ENCODE data around the gene TAOK1. TPM values are rescaled to one million over a fixed set of nuclear protein-coding genes. Genes with fewer than 3 reads are reported as not detected.
"Not testable (repeated sequence)": the region's sequence is repeated elsewhere in the genome, so short reads cannot be mapped to it uniquely, and the experiment has no call there.

The TAOK1 gene
- polyA plus RNA-seq (2012; ENCODE audit: insufficient read depth, insufficient read length, low read depth) = 7.6 TPM

DNA sequence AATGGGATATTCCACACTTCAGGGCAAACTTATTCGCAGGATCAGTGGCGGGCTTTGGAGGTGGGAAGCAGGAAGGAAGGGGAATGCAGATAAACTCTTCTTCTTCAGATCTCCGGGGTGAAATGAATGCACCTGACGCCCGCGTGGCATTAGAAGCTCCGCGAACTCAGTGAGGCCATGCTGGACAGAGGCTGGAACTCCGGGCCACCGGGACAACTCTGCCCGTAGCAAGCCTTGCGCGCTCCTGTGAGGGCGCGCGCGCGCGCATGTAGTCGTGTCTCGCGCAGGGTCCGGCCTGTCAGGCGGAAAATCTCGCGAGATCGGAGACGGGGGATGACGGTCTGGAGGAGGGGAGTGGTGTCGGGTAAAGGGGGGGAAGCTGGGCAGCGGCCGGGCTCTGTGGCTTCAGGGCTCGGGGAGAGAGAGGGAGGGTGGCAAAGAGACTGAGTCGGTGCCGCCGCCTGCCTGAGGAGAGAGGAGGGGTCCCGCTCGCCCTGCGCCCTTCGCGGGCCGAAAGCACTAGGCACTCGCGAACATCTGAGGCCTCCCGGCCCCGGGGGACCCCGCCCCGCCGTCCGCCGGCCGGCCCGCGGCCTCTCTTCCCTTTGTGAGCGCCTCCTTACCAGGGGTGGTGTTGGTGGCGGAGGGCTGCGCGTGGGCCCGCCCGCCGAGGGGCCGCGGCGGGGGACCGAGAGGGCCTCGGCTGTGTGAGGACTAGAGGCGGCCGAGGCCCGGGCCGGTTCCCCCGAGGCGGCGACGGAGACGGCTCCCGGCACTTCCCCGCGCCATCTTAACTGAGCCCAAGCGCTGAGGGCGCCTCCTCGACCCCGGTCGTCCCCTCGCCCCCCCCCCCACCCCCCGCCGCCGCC lies at the start of gene TAOK1:
TSS of gene TAOK1 (plus strand) at position 382 of the 869 bp plus-strand sequence. CDS start 61,186 bp downstream, outside the sequence.
- Histone ChIP-seq H3K4me3 (ENCODE audit: low read depth, low read length) (peak within 1 kb of the TSS; percentile 74), H3K9me3 (no peaks in the 10 kb centered on the region), H3K27me3 (no peaks in the 10 kb centered on the region), H3K36me3 (no peaks in the 10 kb centered on the region), H3K4me1 (no peaks in the 10 kb centered on the region)
- DNase-seq = peak; percentile 97
- TF ChIP-seq, protein P1, sequence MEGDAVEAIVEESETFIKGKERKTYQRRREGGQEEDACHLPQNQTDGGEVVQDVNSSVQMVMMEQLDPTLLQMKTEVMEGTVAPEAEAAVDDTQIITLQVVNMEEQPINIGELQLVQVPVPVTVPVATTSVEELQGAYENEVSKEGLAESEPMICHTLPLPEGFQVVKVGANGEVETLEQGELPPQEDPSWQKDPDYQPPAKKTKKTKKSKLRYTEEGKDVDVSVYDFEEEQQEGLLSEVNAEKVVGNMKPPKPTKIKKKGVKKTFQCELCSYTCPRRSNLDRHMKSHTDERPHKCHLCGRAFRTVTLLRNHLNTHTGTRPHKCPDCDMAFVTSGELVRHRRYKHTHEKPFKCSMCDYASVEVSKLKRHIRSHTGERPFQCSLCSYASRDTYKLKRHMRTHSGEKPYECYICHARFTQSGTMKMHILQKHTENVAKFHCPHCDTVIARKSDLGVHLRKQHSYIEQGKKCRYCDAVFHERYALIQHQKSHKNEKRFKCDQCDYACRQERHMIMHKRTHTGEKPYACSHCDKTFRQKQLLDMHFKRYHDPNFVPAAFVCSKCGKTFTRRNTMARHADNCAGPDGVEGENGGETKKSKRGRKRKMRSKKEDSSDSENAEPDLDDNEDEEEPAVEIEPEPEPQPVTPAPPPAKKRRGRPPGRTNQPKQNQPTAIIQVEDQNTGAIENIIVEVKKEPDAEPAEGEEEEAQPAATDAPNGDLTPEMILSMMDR (IDR thresholded peaks at IDR 0.05; ENCODE audit: low read depth, low read length) = no peak

DNA sequence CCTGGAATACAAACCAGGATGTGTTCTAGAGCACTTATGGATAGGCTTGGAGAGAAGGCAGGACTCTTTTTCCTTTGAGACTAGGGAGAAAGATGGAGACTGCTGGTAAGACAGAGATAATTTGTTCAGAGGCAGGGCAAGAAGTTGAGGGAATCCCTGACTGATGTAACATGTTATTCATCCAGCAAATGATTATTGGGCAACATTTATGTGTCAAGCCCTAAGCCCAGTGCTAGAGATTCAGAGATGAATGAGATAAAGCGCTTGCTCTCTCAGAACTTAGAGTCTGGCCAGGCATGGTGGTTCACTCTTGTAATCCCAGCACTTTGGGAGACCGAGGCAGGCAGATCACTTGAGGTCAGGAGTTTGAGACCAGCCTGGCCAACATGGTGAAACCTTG lies 48.4 kb upstream of the TAOK1 start:
- no peak for DNase-seq
- H3K4me1 ChIP-seq = no peaks in the 10 kb centered on the region
- no peak overlapping the region for H3K4me3 ChIP-seq (ENCODE audit: low read depth, low read length)
- TF ChIP-seq, protein P1 (IDR thresholded peaks at IDR 0.05; ENCODE audit: low read depth, low read length) = no peak
- H3K27me3 ChIP-seq = no peaks in the 10 kb centered on the region
- H3K36me3 ChIP-seq = no peaks in the 10 kb centered on the region
- no peaks in the 10 kb centered on the region for H3K9me3 ChIP-seq

GRCh38 chr17:29342158-29342765 lies 47.9 kb upstream of the TAOK1 start:
- Histone ChIP-seq H3K36me3 (no peaks in the 10 kb centered on the region), H3K9me3 (no peaks in the 10 kb centered on the region), H3K4me3 (ENCODE audit: low read depth, low read length) (no peak overlapping the region), H3K4me1 (no peaks in the 10 kb centered on the region), H3K27me3 (no peaks in the 10 kb centered on the region)
- TF ChIP-seq, protein P1 (IDR thresholded peaks at IDR 0.05; ENCODE audit: low read depth, low read length) = no peak
- DNase-seq = no peak

- Histone ChIP-seq H3K4me3 (ENCODE audit: low read depth, low read length) (no peak overlapping the region), H3K27me3 (no peaks in the 10 kb centered on the region)
- no peak for DNase-seq
Observed at GRCh38 chr17:29344201-29344856, 45.8 kb upstream of the TAOK1 start.

GRCh38 chr17:29345066-29345465 lies 45.1 kb upstream of the TAOK1 start:
- Histone ChIP-seq H3K27me3 (no peaks in the 10 kb centered on the region), H3K9me3 (no peaks in the 10 kb centered on the region), H3K4me1 (no peaks in the 10 kb centered on the region), H3K36me3 (no peaks in the 10 kb centered on the region), H3K4me3 (ENCODE audit: low read depth, low read length) (no peak overlapping the region)
- TF ChIP-seq, protein P1 (IDR thresholded peaks at IDR 0.05; ENCODE audit: low read depth, low read length) = no peak
- DNase-seq = no peak

More at GRCh38 chr17:29344201-29344856, 45.8 kb upstream of the TAOK1 start:
- Histone ChIP-seq H3K36me3 (no peaks in the 10 kb centered on the region), H3K4me1 (no peaks in the 10 kb centered on the region), H3K9me3 (no peaks in the 10 kb centered on the region)
- TF ChIP-seq, protein P1 (IDR thresholded peaks at IDR 0.05; ENCODE audit: low read depth, low read length) = no peak

- not testable (repeated sequence) for H3K9me3 ChIP-seq; H3K36me3 ChIP-seq; DNase-seq; H3K27me3 ChIP-seq; H3K4me3 ChIP-seq (ENCODE audit: low read depth, low read length); H3K4me1 ChIP-seq
Observed at GRCh38 chr17:29345470-29345869, 44.7 kb upstream of the TAOK1 start.

Measured in BE2C (cell line).